ENCODE data around the gene RBMX2. TPM values are rescaled to one million over a fixed set of nuclear protein-coding genes. Genes with fewer than 3 reads are reported as not detected.

The RBMX2 gene
- polyA plus RNA-seq, 4 donors, result 28.1 to 31.7 (median 28.7) TPM

DNA sequence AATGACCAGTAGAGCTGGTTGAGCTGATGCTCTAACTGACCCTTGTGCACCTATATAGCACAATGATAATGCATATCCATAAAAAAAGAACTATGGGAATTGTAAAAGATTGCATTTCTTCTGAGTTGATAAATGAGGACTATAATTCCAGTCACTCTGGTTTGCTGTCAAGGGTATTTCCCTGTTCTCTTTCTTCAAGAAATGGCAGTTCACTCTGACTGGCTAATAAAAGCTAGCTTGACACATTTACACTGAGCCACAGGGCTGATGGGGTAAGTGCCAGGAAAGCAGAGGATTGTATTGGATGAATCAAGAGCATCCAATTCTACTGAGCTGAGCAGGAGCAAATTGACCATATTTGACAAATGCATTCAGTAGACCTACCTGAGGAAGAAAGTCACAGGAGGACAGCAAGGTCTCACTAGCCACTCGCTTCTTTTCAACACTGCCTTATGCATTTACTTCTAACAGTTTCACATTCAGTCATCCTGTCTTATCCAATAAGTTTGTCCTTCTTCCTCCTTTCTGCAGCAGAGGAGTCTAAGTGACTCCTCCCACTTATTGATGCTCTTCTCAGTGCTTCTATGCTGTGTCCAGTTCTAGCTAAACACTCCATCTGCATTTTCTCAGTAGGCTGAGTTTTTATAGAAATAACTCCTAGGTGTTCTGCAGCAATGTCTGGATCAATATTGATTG, 43.0 kb downstream of the RBMX2 start:
- DNase-seq (ENCODE audit: low read depth in 4 of 4, low spot score in 3 of 4), result no peak

DNA sequence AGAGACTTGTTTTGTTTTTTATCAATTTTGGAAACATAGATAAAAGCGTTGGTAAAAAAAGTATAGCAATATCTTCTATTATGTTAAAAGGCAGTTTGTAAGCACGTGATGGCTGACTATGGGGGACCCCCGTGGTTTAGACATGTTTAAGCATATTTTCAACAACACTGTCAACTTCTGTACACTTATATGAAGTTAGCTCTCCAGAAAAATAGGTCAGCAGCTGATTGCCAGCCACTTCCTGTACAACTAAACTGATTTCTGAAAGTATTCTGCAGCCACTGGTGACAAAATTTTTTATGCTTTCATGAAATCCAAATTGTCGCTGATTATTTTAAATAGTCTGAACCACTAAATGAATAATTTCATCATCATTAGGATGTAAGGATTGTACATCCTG, 45.2 kb downstream of the RBMX2 start:
- DNase-seq (ENCODE audit: low read depth in 4 of 4, low spot score in 3 of 4), result no peak

Other genes starting within 250 kb of the RBMX2 start
- 10 to 100 TPM; 88.7 to 95.9 (median 92.2) TPM for gene AIFM1, start 236.1 kb upstream of the RBMX2 start, polyA plus RNA-seq (ENCODE audit: insufficient read length in 4 of 4)
- under 1 TPM; 0.33 to 0.71 (median 0.48) TPM for gene RAB33A, start 230.0 kb upstream of the RBMX2 start, polyA plus RNA-seq (ENCODE audit: insufficient read length in 4 of 4)
- 1 to 10 TPM; 5.6 to 8.1 (median 7.4) TPM for gene ZNF280C, start 133.1 kb upstream of the RBMX2 start, polyA plus RNA-seq (ENCODE audit: insufficient read length in 4 of 4)
- 10 to 100 TPM; 20.7 to 27.0 (median 21.4) TPM for gene SLC25A14, start 62.1 kb upstream of the RBMX2 start, polyA plus RNA-seq (ENCODE audit: insufficient read length in 4 of 4)
- not detected for gene GPR119, start 16.3 kb upstream of the RBMX2 start, polyA plus RNA-seq (ENCODE audit: insufficient read length in 4 of 4)

Data from right renal pelvis (tissue), 4 donors.